HEK293 (cell line): ENCODE measurements around the gene SLC22A4.

Experiments used
- ATF2 ChIP-seq: fragments of 450-650 bp; formaldehyde crosslinking; IDR thresholded peaks from 2 replicates; pipeline ENCODE4 v1.5.1; 2016; ENCODE audit warnings: missing biosample characterization, missing genetic modification characterization, low read depth
- EGR2 ChIP-seq: fragments of 450-650 bp; formaldehyde crosslinking; IDR thresholded peaks from 2 replicates; pipeline ENCODE4 v1.5.1; 2016; ENCODE audit warnings: low read depth, missing biosample characterization, missing genetic modification characterization
- MYNN ChIP-seq: fragments of 450-650 bp; formaldehyde crosslinking; IDR thresholded peaks from 2 replicates; pipeline ENCODE4 v1.5.1; 2016; ENCODE audit warnings: missing biosample characterization, missing genetic modification characterization, borderline replicate concordance
- PATZ1 ChIP-seq: fragments of 450-650 bp; formaldehyde crosslinking; IDR thresholded peaks from 2 replicates; pipeline ENCODE4 v1.5.1; 2016; ENCODE audit warnings: missing biosample characterization, missing genetic modification characterization
- PBX3 ChIP-seq: sonication (generic); formaldehyde crosslinking; IDR thresholded peaks from 2 replicates; pipeline ENCODE4 v1.8.1; 2022; ENCODE audit warnings: mild to moderate bottlenecking, moderate library complexity, missing genetic modification reagents
- PRDM4 ChIP-seq: fragments of 450-650 bp; formaldehyde crosslinking; IDR thresholded peaks from 2 replicates; pipeline ENCODE4 v1.5.1; 2017; ENCODE audit warnings: missing biosample characterization, missing genetic modification characterization
- REPIN1 ChIP-seq: fragments of 450-650 bp; formaldehyde crosslinking; IDR thresholded peaks from 2 replicates; pipeline ENCODE4 v1.5.1; 2017; ENCODE audit warnings: missing biosample characterization, missing genetic modification characterization, low read depth
- ZBTB10 ChIP-seq: fragments of 450-650 bp; formaldehyde crosslinking; IDR thresholded peaks from 2 replicates; pipeline ENCODE4 v1.5.1; 2016; ENCODE audit warnings: missing biosample characterization, missing genetic modification characterization
- ZBTB11 ChIP-seq: fragments of 450-650 bp; formaldehyde crosslinking; conservative IDR thresholded peaks from 2 replicates; pipeline ENCODE4 v1.5.1; 2016; ENCODE audit warnings: low read depth, missing biosample characterization, missing genetic modification characterization
- ZNF114 ChIP-seq: fragments of 450-650 bp; formaldehyde crosslinking; IDR thresholded peaks from 2 replicates; pipeline ENCODE4 v1.5.0; 2017; ENCODE audit warnings: missing biosample characterization, missing genetic modification characterization
- ZNF24 ChIP-seq: fragments of 450-650 bp; formaldehyde crosslinking; IDR thresholded peaks from 2 replicates; pipeline ENCODE4 v1.5.1; 2016; ENCODE audit warnings: missing biosample characterization, missing genetic modification characterization
- ZNF324 ChIP-seq: fragments of 450-650 bp; formaldehyde crosslinking; IDR thresholded peaks from 2 replicates; pipeline ENCODE4 v1.5.1; 2016; ENCODE audit warnings: missing biosample characterization, missing genetic modification characterization
- ZNF335 ChIP-seq: fragments of 450-650 bp; formaldehyde crosslinking; conservative IDR thresholded peaks from 2 replicates; pipeline ENCODE4 v1.5.1; 2016; ENCODE audit warnings: missing biosample characterization, missing genetic modification characterization
- ZNF398 ChIP-seq: fragments of 450-650 bp; formaldehyde crosslinking; IDR thresholded peaks from 2 replicates; pipeline ENCODE4 v1.5.1; 2017; ENCODE audit warnings: missing biosample characterization, missing genetic modification characterization
- ZNF423 ChIP-seq: fragments of 450-650 bp; formaldehyde crosslinking; IDR thresholded peaks from 2 replicates; pipeline ENCODE4 v1.5.1; 2016; ENCODE audit warnings: missing biosample characterization, missing genetic modification characterization
- ZNF558 ChIP-seq: fragments of 450-650 bp; formaldehyde crosslinking; IDR thresholded peaks from 2 replicates; pipeline ENCODE4 v1.5.1; 2016; ENCODE audit warnings: missing biosample characterization, missing genetic modification characterization
- ZNF580 ChIP-seq: fragments of 450-650 bp; formaldehyde crosslinking; IDR thresholded peaks from 2 replicates; pipeline ENCODE4 v1.5.1; 2016; ENCODE audit warnings: missing biosample characterization, missing genetic modification characterization
- ZNF785 ChIP-seq: fragments of 450-650 bp; formaldehyde crosslinking; IDR thresholded peaks from 2 replicates; pipeline ENCODE4 v1.5.1; 2016; ENCODE audit warnings: missing biosample characterization, missing genetic modification characterization
- ZSCAN5A ChIP-seq: fragments of 450-650 bp; formaldehyde crosslinking; IDR thresholded peaks from 2 replicates; pipeline ENCODE4 v1.5.1; 2016; ENCODE audit warnings: missing biosample characterization, missing genetic modification characterization

SLC22A4 gene

GRCh38 chr5:132293066-132293991 lies 865 bp upstream of the SLC22A4 start (continued):
- TF ChIP-seq REPIN1 (tag by site-specific recombination) (peak; percentile 59; the same call in 1 of the 2 replicates), MYNN (tag by site-specific recombination) (no peak), ZNF580 (tag by site-specific recombination) (peak; percentile 40; the same call in 1 of the 2 replicates), ZNF114 (tag by site-specific recombination) (no peak), PRDM4 (tag by site-specific recombination) (peak; percentile 21), ZBTB10 (tag by site-specific recombination) (peak; percentile 64; the same call in 1 of the 2 replicates), ZNF785 (tag by site-specific recombination) (peak; percentile 68), ZBTB11 (tag by site-specific recombination) (peak; percentile 35; the same call in 1 of the 2 replicates), ZNF398 (tag by site-specific recombination) (peak; percentile 65), ZNF335 (tag by site-specific recombination) (peak; percentile 95), ZNF324 (tag by site-specific recombination) (peak; percentile 83), ATF2 (tag by site-specific recombination) (peak; percentile 78), ZNF423 (tag by site-specific recombination) (no peak), PBX3 (peak; percentile 61), ZNF24 (tag by site-specific recombination) (peak; percentile 61; the same call in 1 of the 2 replicates), ZSCAN5A (tag by site-specific recombination) (peak; percentile 35; the same call in 1 of the 2 replicates), PATZ1 (tag by site-specific recombination) (peak; percentile 98), EGR2 (tag by site-specific recombination) (peak; percentile 84), ZNF558 (peak; percentile 12; the same call in 1 of the 2 replicates)
